B cell (primary cell): Measurements from ENCODE around the gene SMIM10L2A.

Source experiments
- EZH2 ChIP-seq: IDR thresholded peaks from 2 replicates; pipeline ENCODE4 v1.6.1; 2012; ENCODE audit warnings: borderline replicate concordance, low read depth, mild to moderate bottlenecking, moderate library complexity, low read length; ENCODE audit not compliant: insufficient read depth, poor library complexity, severe bottlenecking
- TF ChIP-seq, protein P1 (sequence below): fragments of 200-600 bp; IDR thresholded peaks from one replicate; pipeline ENCODE4 v1.8.0; 2022; ENCODE audit warnings: antibody characterized with exemption, mild to moderate bottlenecking

DNA sequence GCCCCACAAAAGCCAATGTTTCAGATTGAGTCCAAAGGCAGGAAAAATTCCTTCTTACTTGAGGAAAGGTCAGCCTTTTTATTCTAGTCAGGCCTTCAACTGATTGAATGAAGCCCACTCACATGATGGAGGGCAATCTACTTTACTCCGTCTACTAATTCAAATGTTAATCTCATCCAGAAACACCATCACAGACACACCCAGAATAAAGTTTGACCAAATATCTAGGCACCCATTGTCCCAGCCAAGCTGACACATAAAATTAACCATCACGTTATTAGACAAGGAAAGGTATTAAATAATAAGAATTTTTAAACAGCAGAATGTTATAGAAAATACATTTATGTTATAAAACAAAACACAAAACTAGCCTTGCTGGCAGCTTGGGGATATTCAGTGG is 32.9 kb upstream of the SMIM10L2A start:
- no peak for TF ChIP-seq EZH2
- TF ChIP-seq, protein P1, sequence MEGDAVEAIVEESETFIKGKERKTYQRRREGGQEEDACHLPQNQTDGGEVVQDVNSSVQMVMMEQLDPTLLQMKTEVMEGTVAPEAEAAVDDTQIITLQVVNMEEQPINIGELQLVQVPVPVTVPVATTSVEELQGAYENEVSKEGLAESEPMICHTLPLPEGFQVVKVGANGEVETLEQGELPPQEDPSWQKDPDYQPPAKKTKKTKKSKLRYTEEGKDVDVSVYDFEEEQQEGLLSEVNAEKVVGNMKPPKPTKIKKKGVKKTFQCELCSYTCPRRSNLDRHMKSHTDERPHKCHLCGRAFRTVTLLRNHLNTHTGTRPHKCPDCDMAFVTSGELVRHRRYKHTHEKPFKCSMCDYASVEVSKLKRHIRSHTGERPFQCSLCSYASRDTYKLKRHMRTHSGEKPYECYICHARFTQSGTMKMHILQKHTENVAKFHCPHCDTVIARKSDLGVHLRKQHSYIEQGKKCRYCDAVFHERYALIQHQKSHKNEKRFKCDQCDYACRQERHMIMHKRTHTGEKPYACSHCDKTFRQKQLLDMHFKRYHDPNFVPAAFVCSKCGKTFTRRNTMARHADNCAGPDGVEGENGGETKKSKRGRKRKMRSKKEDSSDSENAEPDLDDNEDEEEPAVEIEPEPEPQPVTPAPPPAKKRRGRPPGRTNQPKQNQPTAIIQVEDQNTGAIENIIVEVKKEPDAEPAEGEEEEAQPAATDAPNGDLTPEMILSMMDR: no peak
